ENCODE data around the gene KLHL2.

DNA sequence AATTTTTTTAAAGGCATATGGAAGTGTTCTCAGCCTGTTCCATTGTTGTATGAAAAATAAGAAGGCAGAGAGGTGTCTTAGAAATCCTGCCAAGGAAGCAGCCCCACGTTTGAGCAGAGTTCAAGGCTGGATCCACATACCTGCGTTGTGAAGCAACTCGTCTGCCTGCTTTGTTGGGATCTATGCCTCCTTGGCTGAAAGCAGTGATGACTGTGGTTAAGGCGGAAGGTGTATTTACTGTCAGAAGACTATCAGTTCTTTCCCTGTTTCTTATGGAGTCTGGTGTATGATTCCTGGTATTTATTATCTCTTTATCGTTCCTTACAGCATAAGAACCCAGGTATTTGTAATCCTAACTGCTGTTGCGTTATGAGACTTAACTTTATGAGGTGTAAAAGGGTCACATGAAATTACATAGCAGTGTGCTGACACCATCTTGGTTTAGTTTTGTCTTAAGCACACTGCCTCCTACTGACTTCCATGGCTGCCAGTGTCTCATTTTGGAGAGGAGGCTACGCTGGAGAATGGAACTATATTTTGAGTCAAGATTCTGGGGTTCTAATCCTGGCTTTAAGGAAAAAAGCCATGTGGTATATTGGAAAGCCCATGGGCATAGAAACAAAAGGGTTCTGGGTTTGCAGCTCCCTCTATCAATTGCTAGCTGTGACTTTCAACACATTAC is 117.0 kb downstream of the KLHL2 start:
- TF ChIP-seq, protein P1, sequence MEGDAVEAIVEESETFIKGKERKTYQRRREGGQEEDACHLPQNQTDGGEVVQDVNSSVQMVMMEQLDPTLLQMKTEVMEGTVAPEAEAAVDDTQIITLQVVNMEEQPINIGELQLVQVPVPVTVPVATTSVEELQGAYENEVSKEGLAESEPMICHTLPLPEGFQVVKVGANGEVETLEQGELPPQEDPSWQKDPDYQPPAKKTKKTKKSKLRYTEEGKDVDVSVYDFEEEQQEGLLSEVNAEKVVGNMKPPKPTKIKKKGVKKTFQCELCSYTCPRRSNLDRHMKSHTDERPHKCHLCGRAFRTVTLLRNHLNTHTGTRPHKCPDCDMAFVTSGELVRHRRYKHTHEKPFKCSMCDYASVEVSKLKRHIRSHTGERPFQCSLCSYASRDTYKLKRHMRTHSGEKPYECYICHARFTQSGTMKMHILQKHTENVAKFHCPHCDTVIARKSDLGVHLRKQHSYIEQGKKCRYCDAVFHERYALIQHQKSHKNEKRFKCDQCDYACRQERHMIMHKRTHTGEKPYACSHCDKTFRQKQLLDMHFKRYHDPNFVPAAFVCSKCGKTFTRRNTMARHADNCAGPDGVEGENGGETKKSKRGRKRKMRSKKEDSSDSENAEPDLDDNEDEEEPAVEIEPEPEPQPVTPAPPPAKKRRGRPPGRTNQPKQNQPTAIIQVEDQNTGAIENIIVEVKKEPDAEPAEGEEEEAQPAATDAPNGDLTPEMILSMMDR (IDR thresholded peaks at IDR 0.05; ENCODE audit: insufficient read depth, low read length): no peak
- TF ChIP-seq, protein P2, sequence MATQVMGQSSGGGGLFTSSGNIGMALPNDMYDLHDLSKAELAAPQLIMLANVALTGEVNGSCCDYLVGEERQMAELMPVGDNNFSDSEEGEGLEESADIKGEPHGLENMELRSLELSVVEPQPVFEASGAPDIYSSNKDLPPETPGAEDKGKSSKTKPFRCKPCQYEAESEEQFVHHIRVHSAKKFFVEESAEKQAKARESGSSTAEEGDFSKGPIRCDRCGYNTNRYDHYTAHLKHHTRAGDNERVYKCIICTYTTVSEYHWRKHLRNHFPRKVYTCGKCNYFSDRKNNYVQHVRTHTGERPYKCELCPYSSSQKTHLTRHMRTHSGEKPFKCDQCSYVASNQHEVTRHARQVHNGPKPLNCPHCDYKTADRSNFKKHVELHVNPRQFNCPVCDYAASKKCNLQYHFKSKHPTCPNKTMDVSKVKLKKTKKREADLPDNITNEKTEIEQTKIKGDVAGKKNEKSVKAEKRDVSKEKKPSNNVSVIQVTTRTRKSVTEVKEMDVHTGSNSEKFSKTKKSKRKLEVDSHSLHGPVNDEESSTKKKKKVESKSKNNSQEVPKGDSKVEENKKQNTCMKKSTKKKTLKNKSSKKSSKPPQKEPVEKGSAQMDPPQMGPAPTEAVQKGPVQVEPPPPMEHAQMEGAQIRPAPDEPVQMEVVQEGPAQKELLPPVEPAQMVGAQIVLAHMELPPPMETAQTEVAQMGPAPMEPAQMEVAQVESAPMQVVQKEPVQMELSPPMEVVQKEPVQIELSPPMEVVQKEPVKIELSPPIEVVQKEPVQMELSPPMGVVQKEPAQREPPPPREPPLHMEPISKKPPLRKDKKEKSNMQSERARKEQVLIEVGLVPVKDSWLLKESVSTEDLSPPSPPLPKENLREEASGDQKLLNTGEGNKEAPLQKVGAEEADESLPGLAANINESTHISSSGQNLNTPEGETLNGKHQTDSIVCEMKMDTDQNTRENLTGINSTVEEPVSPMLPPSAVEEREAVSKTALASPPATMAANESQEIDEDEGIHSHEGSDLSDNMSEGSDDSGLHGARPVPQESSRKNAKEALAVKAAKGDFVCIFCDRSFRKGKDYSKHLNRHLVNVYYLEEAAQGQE (IDR thresholded peaks at IDR 0.05; ENCODE audit: insufficient replicate concordance, low read depth): no peak
- no peak for TF ChIP-seq POLR2AphosphoS5 (IDR thresholded peaks at IDR 0.05; ENCODE audit: low read depth)

Data from HL-60 (cell line).